Suppressor macrophage treated with lipopolysaccharide for 4 hours (primary cell): Measurements from ENCODE around the gene OR4C46.
"Not testable (repeated sequence)": the region's sequence is repeated elsewhere in the genome, so short reads cannot be mapped to it uniquely, and the experiment has no call there.

Experiments
- DNase-seq: peaks from one replicate; pipeline ENCODE4 v3.0.0-alpha.2; 2020

The OR4C46 gene

DNA sequence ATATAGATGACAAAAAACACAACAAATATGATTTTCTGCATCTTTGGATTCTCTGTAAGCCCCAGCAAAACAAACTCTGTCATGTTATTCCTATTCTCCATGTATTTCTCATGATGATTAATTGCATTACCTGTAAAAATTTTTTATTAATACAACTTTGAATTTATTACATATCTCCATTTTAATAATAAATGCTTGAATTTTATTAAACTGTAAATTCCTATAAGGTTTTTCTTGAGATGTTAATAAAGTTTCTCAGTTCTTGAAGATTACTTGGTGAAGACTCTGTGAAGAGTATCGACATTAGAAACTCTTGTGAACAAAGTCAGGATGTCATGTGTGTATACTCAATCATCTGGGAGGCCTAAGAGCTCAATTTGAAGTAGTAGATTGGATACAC, at the start of gene OR4C46:
Gene OR4C46, minus strand, starts transcription at position 101 of the 400 bp plus-strand sequence. Its CDS starts 0 bp downstream, at position 101.
- DNase-seq, result no peak

DNA sequence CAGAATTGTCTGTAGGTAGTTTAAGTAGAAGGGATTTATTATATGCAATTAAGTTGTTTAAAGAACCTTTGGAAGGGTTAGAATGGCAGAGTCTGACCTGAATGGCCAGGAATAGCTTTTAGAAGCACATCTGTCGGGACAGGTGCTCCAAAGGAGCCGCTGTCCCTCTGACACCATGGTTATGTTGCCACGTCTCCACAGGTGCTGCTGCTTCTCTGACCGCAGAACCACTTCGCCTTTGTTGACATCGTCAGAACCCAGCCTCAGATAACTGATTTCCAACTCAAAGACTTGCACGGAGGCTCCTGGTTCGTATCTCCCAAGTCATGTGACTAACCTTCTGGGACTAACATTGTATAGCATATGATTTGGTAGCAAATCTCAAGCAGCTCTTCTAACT, 41.8 kb upstream of the OR4C46 start:
- DNase-seq, result not testable (repeated sequence)

DNA sequence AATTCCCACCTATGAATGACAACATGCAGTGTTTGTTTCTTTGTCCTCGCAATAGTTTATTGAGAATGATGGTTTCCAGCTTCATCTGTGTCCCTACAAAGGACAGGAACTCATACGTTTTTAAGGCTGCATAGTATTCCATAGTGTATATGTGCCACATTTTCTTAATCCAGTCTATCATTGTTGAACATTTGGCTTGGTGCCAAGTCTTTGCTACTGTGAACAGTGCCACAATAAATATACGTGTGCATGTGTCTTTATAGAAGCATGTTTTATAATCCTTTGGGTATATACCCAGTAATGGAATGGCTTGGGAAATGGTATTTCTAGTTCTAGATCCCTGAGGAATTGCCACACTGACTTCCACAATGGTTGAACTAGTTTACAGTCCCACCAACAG, 42.4 kb downstream of the OR4C46 start:
- DNase-seq, result not testable (repeated sequence)

DNA sequence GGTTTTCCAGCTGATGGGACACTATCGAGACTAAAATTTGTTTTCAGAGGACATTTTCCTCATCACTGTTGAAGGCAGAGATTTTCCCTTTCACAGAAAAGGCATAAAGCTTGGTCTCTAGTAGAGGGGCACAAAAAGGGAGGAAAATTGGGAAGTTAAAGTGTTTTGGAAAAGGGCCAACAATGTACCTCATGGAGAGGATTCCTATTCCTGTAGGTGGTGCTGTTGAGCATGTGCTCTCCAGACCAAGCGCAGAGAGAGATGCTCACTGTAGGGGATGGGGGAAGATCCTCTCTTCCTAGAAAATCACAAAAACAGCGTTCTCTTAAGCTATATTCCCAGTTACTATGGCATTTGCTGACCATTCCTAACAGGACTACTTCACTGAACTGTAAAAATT, 44.9 kb downstream of the OR4C46 start:
- no peak for DNase-seq

DNA sequence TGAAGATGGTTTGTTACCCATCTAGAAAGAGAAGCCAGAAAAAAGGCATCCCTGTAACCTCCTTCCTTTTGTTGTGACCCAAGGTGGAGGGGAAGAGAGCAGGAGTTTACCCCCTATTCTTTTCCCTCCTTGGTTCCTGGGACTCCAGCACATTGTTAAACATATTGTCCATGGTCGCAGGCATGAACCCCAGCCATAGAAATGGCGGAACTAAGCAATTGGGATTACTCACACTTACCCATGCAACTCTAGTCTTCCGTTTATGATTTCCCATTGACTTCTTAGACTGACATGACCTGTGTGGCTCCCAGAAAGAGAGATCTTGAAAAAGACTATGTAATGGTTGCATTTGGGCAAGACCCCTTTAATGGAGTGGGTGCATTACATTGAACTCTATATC, 45.4 kb downstream of the OR4C46 start:
- DNase-seq, result no peak
